Measurements from ENCODE around the gene SHLD1.

DNA sequence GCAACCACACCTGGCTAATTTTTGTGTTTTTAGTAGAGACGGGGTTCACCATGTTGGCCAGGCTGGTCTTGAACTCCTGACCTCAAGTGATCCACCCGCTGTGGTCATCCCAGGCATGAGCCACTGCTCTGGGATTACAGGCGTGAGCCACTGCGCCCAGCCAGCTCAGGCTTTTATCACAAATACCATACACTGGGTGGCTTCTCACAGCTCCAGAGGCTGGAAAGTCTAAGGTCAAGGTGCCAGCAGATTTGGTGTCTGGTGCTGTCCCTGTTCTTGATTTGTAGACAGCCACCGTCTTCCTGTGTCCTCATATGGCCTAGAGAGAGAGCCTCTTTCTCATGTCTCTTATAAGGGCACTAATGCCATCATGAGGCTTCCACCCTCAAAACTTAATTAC is 25.9 kb downstream of the SHLD1 start:
- TF ChIP-seq, protein P1, sequence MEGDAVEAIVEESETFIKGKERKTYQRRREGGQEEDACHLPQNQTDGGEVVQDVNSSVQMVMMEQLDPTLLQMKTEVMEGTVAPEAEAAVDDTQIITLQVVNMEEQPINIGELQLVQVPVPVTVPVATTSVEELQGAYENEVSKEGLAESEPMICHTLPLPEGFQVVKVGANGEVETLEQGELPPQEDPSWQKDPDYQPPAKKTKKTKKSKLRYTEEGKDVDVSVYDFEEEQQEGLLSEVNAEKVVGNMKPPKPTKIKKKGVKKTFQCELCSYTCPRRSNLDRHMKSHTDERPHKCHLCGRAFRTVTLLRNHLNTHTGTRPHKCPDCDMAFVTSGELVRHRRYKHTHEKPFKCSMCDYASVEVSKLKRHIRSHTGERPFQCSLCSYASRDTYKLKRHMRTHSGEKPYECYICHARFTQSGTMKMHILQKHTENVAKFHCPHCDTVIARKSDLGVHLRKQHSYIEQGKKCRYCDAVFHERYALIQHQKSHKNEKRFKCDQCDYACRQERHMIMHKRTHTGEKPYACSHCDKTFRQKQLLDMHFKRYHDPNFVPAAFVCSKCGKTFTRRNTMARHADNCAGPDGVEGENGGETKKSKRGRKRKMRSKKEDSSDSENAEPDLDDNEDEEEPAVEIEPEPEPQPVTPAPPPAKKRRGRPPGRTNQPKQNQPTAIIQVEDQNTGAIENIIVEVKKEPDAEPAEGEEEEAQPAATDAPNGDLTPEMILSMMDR (IDR thresholded peaks at IDR 0.05), result no peak
- TF ChIP-seq POLR2A (IDR thresholded peaks at IDR 0.05), result no peak

Measured in sigmoid colon (tissue), 3 donors.